HUDEP-2 (cell line): ENCODE measurements around the gene PCDHB4.
"Not testable (repeated sequence)": the region's sequence is repeated elsewhere in the genome, so short reads cannot be mapped to it uniquely, and the experiment has no call there.

Experiments used
- DNase-seq, 76 experiments: peaks; one replicate each; lab custom pipeline; 2025; ENCODE audit not compliant: unreplicated experiment in 76 of 76; lab: John Stamatoyannopoulos, UW

The PCDHB4 gene

DNA sequence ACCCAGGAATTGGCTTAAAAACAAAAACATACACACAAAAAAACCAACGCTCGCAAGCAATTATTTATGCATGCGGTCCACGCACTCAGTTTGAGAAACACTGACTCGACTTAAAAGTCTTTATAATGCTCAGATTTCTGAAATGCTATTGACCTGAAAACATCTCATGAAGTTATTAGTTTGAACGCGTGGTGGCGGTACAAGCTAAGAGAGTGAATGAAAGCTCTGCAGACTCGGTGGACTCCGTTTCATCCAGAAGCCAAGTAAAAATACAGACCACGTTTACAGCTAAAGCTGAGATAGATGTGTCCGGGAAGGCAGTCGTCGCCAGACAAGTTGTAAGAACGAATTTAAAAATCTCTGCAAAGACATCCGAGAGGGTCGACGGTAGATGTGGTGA, 28.2 kb downstream of the PCDHB4 start, which contains the start of gene PCDHB6:
Gene PCDHB6, plus strand, starts transcription at position 246 of the 400 bp plus-strand sequence. CDS start 201 bp downstream, outside the sequence.
- no peak for DNase-seq

DNA sequence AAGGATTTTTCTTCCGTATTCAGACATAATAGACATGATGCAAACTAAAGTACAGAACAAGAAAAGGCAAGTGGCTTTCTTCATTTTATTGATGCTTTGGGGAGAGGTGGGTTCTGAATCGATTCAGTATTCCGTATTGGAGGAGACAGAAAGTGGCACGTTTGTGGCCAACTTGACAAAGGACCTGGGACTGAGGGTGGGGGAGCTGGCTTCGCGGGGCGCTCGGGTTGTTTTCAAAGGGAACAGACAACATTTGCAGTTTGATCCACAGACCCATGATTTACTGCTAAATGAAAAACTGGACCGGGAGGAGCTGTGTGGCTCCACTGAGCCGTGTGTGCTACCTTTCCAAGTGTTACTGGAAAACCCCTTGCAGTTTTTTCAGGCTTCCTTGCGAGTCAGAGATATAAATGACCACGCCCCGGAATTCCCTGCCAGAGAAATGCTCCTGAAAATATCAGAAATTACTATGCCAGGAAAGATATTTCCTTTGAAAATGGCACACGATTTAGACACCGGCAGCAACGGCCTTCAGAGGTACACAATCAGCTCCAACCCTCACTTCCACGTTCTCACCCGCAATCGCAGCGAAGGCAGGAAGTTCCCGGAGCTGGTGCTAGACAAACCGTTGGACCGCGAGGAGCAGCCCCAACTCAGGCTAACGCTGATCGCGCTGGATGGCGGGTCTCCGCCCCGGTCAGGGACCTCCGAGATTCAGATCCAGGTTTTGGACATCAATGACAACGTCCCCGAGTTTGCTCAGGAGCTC, 28.8 kb downstream of the PCDHB4 start:
- DNase-seq = no peak

DNA sequence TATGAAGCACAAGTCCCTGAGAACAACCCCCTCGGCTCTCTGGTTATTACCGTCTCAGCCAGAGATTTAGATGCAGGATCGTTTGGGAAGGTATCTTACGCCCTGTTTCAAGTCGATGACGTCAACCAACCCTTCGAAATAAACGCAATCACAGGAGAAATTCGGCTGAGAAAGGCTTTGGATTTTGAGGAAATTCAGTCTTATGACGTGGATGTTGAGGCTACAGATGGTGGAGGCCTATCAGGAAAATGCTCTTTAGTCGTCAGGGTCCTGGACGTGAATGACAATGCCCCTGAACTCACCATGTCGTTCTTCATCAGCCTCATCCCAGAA, 29.3 kb downstream of the PCDHB4 start:
- DNase-seq = no peak

DNA sequence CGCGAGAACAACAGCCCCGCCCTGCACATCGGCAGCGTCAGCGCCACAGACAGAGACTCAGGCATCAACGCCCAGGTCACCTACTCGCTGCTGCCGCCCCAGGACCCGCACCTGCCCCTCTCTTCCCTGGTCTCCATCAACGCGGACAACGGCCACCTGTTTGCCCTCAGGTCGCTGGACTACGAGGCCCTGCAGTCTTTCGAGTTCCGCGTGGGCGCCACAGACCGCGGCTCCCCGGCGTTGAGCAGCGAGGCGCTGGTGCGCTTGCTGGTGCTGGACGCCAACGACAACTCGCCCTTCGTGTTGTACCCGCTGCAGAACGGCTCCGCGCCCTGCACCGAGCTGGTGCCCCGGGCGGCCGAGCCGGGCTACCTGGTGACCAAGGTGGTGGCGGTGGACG, 30.0 kb downstream of the PCDHB4 start:
- not testable (repeated sequence) for DNase-seq

DNA sequence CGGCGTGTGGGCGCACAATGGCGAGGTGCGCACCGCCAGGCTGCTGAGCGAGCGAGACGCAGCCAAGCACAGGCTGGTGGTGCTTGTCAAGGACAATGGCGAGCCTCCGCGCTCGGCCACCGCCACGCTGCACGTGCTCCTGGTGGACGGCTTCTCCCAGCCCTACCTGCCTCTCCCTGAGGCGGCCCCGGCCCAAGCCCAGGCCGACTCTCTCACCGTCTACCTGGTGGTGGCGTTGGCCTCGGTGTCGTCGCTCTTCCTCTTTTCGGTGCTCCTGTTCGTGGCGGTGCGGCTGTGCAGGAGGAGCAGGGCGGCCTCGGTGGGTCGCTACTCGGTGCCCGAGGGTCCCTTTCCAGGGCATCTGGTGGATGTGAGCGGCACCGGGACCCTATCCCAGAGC, 30.5 kb downstream of the PCDHB4 start:
- DNase-seq = not testable (repeated sequence)

DNA sequence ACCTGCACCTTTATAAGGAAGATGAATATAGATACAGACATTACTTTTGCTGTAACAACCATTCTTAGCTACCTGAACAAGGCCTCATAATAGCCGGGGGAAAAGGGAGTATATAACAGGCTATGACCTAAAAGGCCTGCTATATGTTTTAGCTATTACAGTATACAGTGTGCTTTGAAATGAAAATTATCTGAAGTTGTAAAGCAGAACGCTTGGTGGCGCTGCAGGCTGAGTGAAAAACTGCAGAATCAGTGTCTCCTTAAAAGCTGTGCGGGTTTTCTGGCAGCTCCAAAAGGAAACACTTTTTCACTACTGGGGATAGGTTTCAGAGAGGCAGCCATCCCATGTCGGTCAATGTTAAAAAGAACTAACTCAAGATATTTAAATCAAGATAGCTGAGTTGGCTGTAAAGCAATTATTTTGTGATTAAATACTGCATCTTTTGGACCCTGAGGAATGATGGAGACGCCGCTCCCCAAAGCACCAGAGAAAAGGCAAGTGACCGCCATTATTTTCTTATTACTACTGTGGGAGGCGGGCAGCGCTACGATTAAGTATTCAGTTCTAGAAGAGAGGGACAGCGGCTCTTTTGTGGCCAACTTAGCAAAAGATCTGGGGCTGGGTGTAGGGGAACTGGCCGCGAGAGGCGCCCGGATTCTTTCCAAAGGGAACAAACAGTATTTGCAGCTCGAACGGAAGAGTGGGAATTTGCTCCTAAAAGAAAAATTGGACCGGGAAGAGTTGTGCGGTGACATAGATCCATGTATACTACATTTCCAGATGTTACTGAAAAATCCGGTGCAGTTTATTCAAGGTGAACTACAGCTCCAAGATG, 34.1 kb downstream of the PCDHB4 start:
- DNase-seq = no peak

DNA sequence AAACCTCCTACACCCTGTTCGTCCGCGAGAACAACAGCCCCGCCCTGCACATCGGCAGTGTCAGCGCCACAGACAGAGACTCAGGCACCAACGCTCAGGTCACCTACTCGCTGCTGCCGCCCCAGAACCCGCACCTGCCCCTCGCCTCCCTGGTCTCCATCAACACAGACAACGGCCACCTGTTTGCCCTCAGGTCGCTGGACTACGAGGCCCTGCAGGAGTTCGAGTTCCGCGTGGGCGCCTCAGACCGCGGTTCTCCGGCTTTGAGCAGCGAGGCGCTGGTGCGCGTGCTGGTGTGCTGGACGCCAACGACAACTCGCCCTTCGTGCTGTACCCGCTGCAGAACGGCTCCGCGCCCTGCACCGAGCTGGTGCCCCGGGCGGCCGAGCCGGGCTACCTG, 35.7 kb downstream of the PCDHB4 start:
- DNase-seq = not testable (repeated sequence)

DNA sequence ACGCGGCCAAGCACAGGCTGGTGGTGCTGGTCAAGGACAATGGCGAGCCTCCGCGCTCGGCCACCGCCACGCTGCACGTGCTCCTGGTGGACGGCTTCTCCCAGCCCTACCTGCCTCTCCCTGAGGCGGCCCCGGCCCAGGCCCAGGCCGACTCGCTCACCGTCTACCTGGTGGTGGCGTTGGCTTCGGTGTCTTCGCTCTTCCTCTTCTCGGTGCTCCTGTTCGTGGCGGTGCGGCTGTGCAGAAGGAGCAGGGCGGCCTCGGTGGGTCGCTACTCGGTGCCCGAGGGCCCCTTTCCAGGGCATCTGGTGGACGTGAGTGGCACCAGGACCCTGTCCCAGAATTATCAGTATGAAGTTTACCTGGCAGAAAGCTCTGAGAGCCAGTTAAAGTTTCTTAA, 36.3 kb downstream of the PCDHB4 start:
- not testable (repeated sequence) for DNase-seq

DNA sequence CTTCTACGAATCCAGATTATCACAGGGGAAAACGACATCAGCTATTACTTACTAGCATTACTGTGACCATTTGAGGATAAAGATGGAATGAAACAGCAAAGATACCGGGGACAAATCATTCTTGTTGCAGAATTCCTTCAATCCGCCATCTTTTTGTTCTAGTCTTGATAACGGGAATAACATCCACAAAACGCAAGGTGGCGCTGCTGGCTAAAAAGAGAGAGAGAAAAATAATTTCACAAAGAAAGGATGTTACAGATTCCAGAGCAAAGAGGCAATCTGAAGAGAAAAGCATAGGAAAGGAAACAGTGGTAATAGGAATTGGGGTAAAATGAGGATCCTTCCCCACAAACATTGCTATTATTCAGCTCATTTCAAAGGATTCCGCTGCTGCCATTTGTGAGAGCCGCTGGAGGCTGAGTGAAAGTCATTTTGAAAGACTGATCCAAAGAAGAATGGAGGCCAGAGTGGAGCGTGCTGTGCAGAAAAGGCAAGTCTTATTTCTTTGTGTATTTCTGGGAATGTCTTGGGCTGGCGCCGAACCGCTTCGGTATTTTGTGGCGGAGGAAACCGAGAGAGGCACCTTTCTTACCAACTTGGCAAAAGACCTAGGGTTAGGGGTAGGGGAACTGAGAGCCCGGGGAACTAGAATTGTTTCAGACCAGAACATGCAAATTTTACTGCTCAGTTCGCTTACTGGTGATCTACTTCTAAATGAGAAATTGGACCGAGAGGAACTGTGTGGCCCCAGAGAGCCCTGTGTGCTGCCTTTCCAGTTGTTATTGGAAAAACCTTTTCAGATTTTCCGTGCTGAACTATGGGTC, 51.0 kb downstream of the PCDHB4 start, which contains the start of gene PCDHB7:
Gene PCDHB7, plus strand, starts transcription at position 264 of the 824 bp plus-strand sequence. Its CDS starts 192 bp downstream, at position 456.
- peak in 1 of 76 experiments; percentile 3 for DNase-seq

DNA sequence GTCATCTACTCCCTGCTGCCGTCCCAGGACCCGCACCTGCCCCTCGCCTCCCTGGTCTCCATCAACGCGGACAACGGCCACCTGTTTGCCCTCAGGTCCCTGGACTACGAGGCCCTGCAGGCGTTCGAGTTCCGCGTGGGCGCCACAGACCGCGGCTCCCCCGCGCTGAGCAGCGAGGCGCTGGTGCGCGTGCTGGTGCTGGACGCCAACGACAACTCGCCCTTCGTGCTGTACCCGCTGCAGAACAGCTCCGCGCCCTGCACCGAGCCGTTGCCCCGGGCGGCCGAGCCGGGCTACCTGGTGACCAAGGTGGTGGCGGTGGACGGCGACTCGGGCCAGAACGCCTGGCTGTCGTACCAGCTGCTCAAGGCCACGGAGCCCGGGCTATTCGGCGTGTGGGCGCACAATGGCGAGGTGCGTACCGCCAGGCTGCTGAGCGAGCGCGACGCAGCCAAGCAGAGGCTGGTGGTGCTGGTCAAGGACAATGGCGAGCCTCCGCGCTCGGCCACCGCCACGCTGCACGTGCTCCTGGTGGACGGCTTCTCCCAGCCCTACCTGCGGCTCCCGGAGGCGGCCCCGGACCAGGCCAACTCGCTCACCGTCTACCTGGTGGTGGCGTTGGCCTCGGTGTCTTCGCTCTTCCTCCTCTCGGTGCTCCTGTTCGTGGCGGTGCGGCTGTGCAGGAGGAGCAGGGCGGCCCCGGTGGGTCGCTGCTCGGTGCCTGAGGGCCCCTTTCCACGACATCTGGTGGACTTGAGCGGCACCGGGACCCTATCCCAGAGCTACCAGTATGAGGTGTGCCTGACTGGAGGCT, 52.9 kb downstream of the PCDHB4 start:
- DNase-seq = not testable (repeated sequence)
